HG03432 (cell line): Measurements from ENCODE around the gene PPP1R12B.
"Not testable (repeated sequence)": the region's sequence is repeated elsewhere in the genome, so short reads cannot be mapped to it uniquely, and the experiment has no call there.

ENCODE experiments used
- ATAC-seq: cut with Tn5 transposase; IDR thresholded peaks from one replicate; pipeline ENCODE4 v1.9.1; 2021; ENCODE audit warnings: mild to moderate bottlenecking, moderate library complexity; ENCODE audit not compliant: unreplicated experiment

Gene PPP1R12B

DNA sequence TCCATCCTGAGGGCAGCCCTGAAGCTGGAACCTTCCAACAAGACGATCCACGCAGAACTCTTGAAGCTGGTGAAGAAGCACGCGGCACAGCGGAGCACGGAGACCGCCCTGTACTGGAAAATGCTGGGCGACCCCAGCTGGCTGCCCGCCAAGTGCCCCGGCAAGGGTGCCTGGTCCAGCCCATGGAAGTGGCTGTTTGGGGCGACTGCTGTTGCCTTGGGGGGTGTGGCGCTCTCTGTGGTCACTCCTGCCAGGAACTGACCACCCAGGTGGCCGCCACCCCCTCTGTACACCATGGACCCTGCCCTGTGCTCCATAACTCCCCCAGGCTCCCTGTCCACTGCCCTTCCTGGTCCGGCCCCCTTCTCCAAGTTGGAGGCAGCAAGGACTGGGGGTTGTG is 90.8 kb downstream of the PPP1R12B start:
- no peak for ATAC-seq

DNA sequence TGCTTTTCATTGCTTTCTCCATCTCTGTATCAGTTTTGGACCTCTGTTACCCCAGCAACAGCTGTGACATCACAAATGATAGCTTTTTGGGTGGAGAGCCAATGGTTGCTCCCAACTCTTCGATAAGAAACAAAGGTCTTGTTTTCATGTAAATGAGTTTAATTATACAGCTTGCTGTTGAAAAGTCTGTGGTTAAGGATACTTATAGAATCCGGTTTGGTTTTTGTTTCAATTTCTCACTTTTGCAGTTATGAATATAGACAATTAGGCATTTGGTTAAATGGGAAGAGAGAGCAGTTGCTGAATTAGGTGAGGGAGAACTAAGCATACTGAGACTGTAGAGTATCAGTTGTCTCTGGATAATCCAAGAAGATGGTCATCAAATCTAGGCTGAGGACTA is 99.6 kb downstream of the PPP1R12B start:
- not testable (repeated sequence) for ATAC-seq

DNA sequence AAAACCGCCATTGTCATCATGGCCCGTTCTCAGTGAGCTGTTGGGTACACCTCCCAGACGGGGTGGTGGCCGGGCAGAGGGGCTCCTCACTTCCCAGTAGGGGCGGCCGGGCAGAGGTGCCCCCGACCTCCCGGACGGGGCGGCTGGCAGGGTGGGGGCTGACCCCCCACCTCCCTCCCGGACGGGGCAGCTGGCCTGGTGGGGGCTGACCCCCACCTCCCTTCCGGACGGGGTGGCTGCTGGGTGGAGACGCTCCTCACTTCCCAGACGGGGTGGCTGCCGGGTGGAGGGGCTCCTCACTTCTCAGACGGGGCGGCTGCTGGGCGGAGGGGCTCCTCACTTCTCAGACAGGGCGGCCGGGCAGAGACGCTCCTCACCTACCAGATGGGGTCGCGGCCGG is 103.1 kb downstream of the PPP1R12B start:
- ATAC-seq: not testable (repeated sequence)

DNA sequence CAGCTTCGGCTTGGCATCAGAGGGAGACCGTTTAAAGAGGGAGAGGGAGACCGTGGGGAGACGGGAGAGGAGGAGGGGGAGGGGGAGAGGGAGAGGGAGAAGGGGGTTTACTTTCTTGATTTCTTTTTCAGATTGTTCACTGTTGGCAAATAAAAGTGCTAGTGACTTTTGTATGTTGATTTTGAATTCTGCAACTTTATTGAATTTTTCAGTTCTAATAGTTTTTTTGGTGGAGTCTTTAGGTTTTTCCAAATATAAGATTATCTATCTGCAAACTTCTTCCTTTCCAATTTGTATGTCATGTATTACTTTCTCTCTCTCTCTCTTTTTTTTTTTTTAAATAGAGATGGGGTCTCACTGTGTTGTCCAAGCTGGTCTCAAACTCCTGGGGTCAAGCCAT is 104.0 kb downstream of the PPP1R12B start:
- ATAC-seq: no peak

DNA sequence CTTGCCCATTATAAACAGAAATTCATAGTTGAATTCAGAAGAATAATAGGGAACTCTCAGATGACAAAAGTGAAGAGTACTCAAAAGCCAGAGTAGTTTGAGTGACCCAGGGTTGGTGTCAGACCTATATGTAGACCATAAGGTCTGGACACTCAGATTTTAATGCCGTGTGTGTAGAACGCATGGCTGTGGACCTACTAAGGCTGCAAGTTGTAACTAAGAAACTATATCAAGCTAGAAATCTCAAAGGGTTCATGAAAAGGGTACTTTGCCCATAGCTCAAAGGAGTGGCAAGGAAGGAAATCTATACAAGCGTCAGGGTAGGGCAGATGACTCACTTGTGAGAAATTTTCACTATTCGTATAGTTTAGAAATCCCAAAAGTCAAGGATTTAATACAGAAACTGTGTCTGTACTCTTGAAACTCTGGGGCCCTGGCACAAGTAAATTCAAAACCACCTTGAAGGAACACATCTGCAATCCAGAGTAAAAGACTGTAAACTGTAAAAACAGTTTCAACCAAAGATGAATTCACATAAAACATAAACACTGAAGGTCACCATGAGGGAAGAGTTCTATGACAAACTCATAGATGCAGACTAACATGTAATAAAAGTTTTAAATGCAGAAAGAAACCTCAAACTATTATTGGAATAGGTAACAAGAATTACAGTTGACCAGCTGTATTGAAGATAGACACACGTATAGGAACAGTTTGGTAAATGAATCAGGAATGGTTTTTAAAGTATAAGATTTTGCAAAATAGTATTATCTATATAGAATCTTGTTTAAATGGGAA is 108.1 kb downstream of the PPP1R12B start:
- ATAC-seq: not testable (repeated sequence)

DNA sequence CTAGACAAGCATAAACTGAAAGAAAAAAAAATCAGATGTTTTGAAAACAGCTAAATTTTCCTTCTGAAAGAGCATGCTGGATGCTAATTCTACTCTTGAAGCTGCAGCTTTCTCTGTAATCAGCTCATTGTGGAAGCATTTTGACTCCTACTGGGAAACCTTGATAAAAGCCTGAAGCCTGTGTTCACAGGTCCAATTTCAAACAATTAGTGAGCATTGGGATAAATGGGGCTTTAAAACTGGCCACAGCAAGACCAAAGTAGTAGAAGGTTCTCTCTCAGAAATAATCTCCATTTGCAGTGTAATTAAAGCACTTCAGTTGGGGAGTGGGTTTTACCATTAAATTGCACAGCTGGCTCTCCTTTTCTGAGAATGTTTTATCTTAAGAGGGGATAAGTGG is 110.2 kb downstream of the PPP1R12B start:
- ATAC-seq: not testable (repeated sequence)

DNA sequence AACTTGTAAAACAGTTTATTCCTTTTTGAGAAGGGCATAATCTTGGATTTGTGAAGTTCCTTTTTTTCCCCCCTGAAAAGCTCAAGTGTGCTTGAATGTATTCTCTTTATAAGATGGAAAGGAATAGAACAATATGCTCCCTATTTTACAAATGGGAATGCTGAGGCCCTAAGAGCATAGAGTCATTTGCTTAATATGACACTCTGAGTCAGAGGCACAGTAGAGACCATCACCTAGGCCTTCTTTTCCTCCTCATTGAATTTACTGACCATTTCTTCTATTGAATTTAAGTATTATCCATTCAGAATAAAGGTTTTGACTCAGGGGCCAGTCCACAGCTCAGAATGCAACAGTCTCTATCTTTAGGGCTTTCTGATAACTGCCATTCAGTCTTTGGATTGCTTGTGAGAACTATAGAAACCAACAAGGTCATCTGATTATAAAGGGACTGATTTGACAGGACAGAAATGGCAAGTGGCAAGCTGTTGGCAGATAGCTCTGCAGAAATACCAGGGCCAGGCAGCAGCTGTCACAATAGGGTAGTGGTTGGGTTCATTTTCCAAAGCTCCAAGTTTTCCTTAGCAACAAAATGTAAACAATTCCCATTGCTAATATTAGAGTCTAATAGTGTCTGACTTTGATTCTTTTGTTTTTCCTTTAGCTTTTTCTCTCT is 111.1 kb downstream of the PPP1R12B start:
- not testable (repeated sequence) for ATAC-seq

DNA sequence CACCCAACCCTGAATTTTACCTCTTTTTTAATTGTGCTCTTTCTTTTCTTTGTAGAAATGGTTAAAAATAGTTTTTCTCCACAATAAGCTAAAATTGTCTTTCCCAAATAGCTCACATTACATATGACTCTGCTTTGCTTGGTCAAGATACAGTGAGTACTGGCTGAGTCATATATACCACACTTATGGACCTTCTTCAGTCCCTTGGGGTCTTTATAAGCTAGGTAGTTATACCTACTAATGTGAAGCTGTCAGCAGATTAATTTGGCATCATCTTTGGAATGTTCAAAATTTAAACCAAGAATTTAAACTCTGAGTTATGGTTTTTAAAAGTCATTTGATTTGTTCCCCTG is 111.6 kb downstream of the PPP1R12B start:
- not testable (repeated sequence) for ATAC-seq

DNA sequence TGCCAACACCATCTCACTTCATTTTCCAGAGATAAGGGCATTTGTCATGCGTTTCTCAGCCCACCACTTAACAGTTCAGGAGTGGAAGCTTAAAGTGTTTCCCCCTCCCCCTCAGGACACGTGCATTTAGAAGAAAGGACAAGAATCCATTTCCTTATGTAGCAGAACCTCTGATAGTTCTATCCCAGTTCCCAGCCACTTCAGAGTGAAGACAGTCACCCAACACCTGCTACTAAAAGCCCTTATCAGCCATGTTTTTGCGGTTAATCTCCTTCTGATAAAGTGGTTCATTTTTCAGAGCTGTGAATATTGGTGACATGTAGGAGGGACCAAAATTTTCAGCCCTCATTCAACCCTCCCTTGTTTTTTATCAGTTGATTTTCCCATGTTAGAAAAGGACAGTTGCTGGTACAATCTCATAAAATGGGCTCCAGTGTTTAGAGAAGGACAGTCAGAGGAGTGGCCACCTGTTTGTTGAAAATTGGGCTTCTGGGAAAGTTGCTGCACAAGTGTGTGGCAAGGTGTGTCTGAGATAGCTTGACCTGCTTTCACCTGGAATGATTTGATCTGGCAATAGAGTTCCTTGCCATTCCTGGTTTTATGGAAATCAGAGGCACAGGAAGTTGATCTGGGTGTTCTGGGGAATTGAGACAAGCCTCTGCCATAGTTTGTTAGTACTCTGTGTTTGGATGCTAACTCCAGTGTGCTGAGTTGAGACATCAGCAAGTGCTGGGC is 114.0 kb downstream of the PPP1R12B start:
- no peak for ATAC-seq

DNA sequence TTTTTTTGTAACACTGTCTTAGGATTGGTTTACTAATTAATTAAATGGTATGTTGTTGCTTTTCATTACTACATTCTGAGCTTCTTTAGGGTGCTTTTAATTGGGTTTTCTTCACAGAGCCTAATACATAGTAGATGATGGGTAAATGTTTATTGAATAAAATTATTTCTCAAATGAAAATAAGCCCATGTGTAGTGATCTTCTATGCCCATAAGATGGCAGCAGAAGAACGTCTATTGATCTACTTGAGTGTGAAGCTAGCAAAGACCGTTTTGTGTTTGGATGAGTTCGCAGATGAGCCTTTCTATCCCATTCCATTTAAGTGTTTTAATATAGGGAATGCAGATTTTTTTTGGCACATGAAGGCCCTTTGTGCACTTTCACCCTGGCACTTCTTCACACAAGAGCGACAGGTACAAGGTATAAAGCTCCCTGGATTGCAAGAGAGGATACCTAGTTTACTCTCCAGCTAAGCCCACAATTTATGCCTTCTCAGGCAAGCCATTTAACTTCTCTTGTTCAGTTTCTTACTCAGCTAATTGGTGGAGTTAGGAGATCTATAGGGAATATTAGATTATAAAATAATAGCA is 115.7 kb downstream of the PPP1R12B start:
- not testable (repeated sequence) for ATAC-seq

DNA sequence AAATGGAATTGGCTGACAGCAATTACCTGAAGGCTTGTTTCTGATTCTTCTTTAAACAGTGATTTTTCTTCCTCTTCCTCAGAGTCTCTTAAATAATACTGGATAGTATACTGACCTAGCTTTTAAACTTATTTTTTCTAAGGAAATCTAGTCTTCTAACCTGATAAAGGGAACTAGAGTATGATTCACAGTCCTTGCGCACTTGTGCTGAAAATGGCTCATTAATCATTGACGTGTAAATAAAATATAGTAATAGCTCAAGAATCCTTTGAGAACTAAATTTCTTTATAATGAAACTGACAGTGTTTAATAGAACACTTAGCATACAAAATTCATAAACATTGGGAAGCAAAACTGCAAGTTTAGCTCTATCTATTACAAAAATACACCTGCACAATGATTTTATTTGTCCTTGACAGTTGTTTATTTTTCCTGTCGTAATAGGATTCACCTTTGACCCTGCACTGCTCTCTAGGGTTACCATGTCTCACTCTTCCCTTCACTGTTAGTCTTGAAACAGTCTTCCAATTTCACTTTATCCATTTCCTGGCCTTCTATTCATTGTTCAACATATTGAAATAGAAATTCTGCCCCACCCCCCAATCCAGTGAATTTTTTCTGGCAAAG is 117.3 kb downstream of the PPP1R12B start:
- not testable (repeated sequence) for ATAC-seq

DNA sequence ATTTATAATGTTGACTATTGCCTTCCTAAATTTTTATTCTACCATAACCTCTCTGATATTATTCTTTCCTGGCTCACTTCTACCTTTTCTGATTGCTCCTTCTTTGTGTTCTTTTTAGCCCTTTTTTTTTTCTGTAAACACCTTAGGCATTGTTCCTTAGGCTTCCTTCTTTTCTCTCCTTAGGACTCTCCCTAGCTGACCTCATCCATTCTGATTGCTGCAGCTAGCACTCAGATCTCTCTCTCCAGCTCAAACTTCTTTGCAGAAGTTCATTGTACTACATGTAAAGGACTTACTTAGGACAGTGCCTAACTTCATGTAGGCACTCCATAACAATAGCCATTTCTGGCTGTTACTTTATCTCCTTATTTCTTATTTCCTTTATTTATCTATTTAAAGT is 117.8 kb downstream of the PPP1R12B start:
- ATAC-seq: not testable (repeated sequence)

DNA sequence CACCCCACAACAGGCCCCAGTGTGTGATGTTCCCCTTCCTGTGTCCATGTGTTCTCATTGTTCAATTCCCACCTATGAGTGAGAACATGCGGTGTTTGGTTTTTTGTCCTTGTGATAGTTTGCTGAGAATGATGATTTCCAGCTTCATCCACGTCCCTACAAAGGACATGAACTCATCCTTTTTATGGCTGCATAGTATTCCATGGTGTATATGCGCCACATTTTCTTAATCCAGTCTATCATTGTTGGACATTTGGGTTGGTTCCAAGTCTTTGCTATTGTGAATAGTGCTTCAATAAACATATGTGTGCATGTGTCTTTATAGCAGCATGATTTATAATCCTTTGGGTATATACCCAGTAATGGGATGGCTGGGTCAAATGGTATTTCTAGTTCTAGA is 118.9 kb downstream of the PPP1R12B start:
- not testable (repeated sequence) for ATAC-seq

DNA sequence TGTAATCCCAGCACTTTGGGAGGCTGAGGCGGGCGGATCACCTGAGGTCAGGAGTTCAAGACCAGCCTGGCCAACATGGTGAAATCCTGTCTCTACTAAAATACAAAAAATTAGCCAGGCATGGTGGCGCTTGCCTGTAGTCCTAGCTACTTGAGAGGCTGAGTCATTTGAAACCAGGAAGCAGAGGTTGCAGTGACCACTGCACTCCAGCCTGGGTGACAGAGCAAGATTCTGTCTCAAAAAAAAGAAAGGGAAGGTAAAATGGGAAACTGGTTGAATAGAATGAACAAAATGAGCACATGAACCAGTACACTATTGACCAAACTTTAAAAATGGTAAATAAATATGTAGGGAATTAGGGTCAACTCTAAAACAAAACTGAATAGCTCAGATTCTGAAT is 120.2 kb downstream of the PPP1R12B start:
- ATAC-seq: not testable (repeated sequence)

DNA sequence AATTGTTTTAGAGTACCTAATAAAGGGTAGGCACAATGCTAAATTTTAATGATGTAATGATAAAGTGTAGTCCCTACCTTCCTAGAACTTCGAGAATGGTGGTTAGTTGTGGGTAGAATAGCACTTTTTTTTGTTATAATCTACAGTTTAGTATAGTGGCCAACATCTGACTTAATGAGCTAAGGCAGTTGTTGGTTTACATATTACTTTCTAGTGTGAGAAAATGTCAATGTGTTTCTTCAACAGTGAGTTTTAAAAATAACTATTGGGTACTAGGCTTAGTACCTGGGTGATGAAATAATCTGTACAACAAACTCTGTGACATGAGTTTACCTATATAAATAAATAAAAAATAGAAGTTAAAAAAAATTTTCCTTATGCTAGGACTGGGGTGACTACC is 120.6 kb downstream of the PPP1R12B start:
- not testable (repeated sequence) for ATAC-seq

DNA sequence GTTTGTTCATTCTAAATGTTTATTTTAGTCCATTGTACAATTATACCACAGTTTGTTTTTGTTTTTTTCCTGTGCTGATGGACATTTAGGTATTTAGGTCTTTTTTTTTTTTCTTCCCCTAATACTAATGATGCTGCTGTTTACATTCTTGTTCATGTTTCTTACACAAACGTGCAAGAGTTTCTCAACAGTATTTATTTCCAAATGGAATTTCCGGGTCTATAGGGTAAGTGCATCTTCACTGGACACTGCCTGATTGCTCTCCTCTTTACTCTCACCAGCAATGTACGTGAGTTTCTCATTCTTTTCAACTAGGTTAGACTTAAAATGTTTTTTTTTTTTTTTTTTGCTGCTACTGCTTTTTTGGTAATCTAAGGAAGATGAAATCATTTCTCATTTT is 122.7 kb downstream of the PPP1R12B start:
- no peak for ATAC-seq

DNA sequence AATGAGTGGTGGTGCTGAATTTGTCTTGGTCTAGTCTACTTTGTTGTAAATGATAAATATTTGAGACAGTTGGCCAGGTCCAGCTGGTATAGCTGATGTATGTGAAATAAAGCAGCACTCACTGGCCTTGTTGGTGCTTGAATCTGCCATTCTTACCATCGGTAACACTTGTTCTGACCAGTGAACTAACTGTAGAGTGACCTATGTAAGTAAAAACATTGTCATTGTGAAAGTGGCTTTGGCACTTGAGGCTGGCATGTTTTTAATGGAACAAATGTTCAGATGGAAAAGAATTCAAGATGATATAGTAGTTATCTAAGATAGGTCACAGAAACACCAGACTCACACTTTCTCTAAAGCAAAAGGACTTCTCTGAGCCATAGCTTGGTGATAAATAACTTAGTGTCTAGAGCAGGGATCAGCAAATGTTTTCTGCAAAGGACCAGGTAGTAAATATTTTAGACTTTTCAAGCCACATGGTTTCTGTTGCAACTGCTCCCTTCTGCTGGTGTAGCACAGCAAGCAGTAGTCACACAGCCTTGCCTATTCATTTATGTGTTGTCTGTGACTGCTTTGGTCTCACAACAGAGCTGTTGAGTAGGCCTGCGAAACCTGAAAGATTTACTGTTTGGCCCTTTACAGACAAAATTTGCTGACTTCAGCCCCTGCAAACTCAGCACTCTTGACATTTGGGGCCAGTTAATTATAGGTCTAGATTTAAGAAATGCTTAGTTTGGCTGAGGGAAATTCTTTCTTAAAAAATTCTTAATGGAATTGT is 124.0 kb downstream of the PPP1R12B start:
- ATAC-seq: not testable (repeated sequence)

DNA sequence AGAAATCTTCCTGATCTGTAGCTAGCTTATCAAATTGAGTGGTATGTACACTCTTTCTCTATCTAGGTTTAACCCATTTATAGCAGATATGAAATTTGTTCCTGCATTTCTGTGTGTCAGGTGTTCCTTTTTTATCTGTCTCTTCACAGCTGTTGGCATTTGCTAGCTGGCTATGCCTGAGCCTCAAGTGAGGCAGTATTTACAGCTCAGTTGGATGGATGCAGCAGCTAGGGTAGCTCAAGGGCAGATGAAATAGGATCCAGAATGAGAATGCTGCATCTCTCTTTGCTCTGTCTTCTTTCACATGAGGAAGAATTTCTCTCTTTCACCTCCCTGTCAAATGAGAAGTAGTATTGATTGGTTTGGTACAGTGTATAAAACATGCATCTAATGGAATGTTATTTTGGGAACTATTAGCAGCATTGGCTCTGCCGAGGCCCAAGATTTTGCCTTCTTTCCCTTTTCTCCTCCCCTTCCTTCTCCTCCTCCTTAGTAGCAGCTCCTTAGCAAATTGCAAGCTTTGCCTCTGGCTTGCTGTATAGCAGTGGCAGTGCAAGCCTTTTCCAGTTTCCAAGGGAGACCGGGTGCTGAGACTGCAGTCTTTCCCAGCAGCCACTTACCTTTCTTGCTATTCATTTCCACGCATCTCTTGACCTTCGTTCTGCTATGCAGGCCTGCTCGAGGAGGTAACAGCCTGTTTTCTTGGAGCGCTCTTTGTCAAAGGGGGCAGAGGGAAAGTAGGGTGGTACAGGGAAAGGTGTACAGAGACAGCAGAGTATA is 125.0 kb downstream of the PPP1R12B start:
- ATAC-seq: not testable (repeated sequence)

DNA sequence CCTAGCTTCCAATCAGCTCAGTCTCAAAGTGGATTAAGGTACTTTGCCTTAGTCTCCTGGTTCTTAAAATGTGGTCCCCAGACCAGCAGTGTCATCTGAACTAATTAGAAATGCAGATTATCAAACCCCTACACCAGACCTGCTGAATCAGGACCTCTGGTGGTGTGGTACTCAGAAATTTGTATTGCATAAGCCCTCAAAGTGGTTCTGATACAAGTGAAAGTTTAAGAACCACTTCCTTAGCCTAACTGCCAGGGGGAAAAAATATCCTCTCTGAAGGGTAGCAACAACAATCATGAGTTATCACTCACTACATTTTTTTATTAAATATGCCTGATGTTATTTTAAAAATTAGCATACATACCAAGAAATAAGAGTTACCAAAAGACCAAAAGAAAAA is 131.2 kb downstream of the PPP1R12B start:
- ATAC-seq: not testable (repeated sequence)
